Neuronal stem cell (in vitro differentiated cells): ENCODE results near the gene MLXIPL.

Experiments used
- DNase-seq: peaks from one replicate; pipeline ENCODE4 v3.0.0-alpha.2; 2013; ENCODE audit warnings: low spot score
- H2AFZ ChIP-seq: one replicate; pipeline ENCODE4 v1.6.1; 2013; ENCODE audit warnings: mild to moderate bottlenecking, low read length, inconsistent platforms
- H2AK5ac ChIP-seq: 2 replicates; pipeline ENCODE4 v1.6.1; 2013; ENCODE audit warnings: low read depth, mild to moderate bottlenecking, inconsistent platforms, low read length, moderate library complexity, mixed read lengths
- H2BK120ac ChIP-seq: 2 replicates; pipeline ENCODE4 v1.6.1; 2013; ENCODE audit warnings: low read depth, mild to moderate bottlenecking, inconsistent platforms, low read length, moderate library complexity, mixed read lengths
- H2BK12ac ChIP-seq: one replicate; pipeline ENCODE4 v1.6.1; 2013; ENCODE audit warnings: low read length, inconsistent platforms
- H2BK15ac ChIP-seq: 2 replicates; pipeline ENCODE4 v1.6.1; 2013; ENCODE audit warnings: mild to moderate bottlenecking, low read length, inconsistent platforms, mixed read lengths
- H2BK5ac ChIP-seq: one replicate; pipeline ENCODE4 v1.6.1; 2013; ENCODE audit warnings: inconsistent platforms, mild to moderate bottlenecking, low read length, moderate library complexity
- H3K14ac ChIP-seq: one replicate; pipeline ENCODE4 v1.6.1; 2013; ENCODE audit warnings: low read length, inconsistent platforms
- H3K18ac ChIP-seq: 2 replicates; pipeline ENCODE4 v1.6.1; 2013; ENCODE audit warnings: low read length, inconsistent platforms
- H3K23ac ChIP-seq: 2 replicates; pipeline ENCODE4 v1.6.1; 2013; ENCODE audit warnings: low read depth, mild to moderate bottlenecking, mixed read lengths, low read length, inconsistent platforms; ENCODE audit not compliant: poor library complexity
- H3K27ac ChIP-seq: replicated peaks from 3 replicates; pipeline ENCODE4 v1.5.1; 2013; ENCODE audit warnings: low read length, inconsistent platforms
- H3K27me3 ChIP-seq, 3 experiments: 2 replicates each; pipeline ENCODE4 v1.6.1; 2013; ENCODE audit warnings: low read length in 3 of 3, mild to moderate bottlenecking in 2 of 3, inconsistent platforms in 1 of 3, low read depth in 1 of 3, mixed read lengths in 1 of 3, moderate library complexity in 1 of 3; ENCODE audit not compliant: control insufficient read depth in 3 of 3, insufficient read depth in 3 of 3
- H3K36me3 ChIP-seq, 2 donors: replicated peaks in 1 of 2; 2 replicates each; pipeline ENCODE4 v1.6.1; 2013; ENCODE audit warnings: low read length in 2 of 2; ENCODE audit not compliant: control insufficient read depth in 2 of 2, insufficient read depth in 2 of 2
- H3K4ac ChIP-seq: 2 replicates; pipeline ENCODE4 v1.6.1; 2013; ENCODE audit warnings: inconsistent platforms, mild to moderate bottlenecking, low read length, moderate library complexity
- H3K4me1 ChIP-seq, 2 donors: 1 replicate in 1 of 2; 2 replicates in 1 of 2; pipeline ENCODE4 v1.6.1; 2013; ENCODE audit warnings: low read length in 2 of 2, low read depth in 1 of 2; ENCODE audit not compliant: control insufficient read depth in 2 of 2, insufficient read depth in 1 of 2
- H3K4me2 ChIP-seq: one replicate; pipeline ENCODE4 v1.6.1; 2013; ENCODE audit warnings: mild to moderate bottlenecking, low read length, inconsistent platforms; ENCODE audit not compliant: insufficient read depth, poor library complexity, severe bottlenecking
- H3K4me3 ChIP-seq, 2 donors: 2 replicates each; pipeline ENCODE4 v1.5.1; 2013; ENCODE audit warnings: low read length in 2 of 2, mild to moderate bottlenecking in 2 of 2, inconsistent platforms in 1 of 2, moderate library complexity in 1 of 2
- H3K79me1 ChIP-seq: one replicate; pipeline ENCODE4 v1.6.1; 2013; ENCODE audit warnings: low read depth, mild to moderate bottlenecking, inconsistent platforms, low read length, moderate library complexity
- H3K9ac ChIP-seq: one replicate; pipeline ENCODE4 v1.6.1; 2013; ENCODE audit warnings: mild to moderate bottlenecking, low read depth, low read length, inconsistent platforms; ENCODE audit not compliant: poor library complexity
- H3K9me3 ChIP-seq, 2 donors: replicated peaks in 1 of 2; 2 replicates each; pipeline versions ENCODE3 to v1.6.1; 2013; ENCODE audit warnings: low read length in 2 of 2, mild to moderate bottlenecking in 2 of 2, inconsistent platforms in 1 of 2, low read depth in 1 of 2, mixed read lengths in 1 of 2, moderate library complexity in 1 of 2; ENCODE audit not compliant: control insufficient read depth in 2 of 2, insufficient read depth in 1 of 2
- H4K8ac ChIP-seq: one replicate; pipeline ENCODE4 v1.6.1; 2013; ENCODE audit warnings: low read depth, mild to moderate bottlenecking, inconsistent platforms, low read length, moderate library complexity
- H4K91ac ChIP-seq: one replicate; pipeline ENCODE4 v1.6.1; 2013; ENCODE audit warnings: low read length, low read depth, mild to moderate bottlenecking, inconsistent platforms; ENCODE audit not compliant: poor library complexity
- WGBS, 2 donors: extraction: QIAGEN DNeasy Blood & Tissue Kit; methylation state at CpG; one replicate each; pipeline ENCODE4 v1.1.7; 2013; ENCODE audit warnings: missing lambda C conversion rate in 2 of 2, mixed read lengths in 1 of 2; ENCODE audit not compliant: insufficient read length in 2 of 2, insufficient replicate concordance in 1 of 2; ENCODE audit errors: extremely low coverage in 2 of 2; 5-methylcytosine and 5-hydroxymethylcytosine counted together

MLXIPL gene

GRCh38 chr7:73597978-73598782, 26.1 kb downstream of the MLXIPL start:
- no peak overlapping the region for H3K23ac ChIP-seq
- no peak overlapping the region for H3K27ac ChIP-seq
- peak overlapping the region; percentile 49 for H2AK5ac ChIP-seq
- peaks cover 5% of the 10 kb centered on the region for H3K79me1 ChIP-seq
- H3K4me2 ChIP-seq = no peak overlapping the region
- H2AFZ ChIP-seq = no peak overlapping the region
- H4K8ac ChIP-seq = no peak overlapping the region
- H3K14ac ChIP-seq = no peak overlapping the region
- no peaks in the 10 kb centered on the region for H3K36me3 ChIP-seq
- H4K91ac ChIP-seq = no peak overlapping the region
- H3K18ac ChIP-seq = no peak overlapping the region
- no peak overlapping the region for H3K9ac ChIP-seq
- peaks cover 0 to 36% (median 0%) of the 10 kb centered on the region in 3 experiments for H3K27me3 ChIP-seq
- 100% methylated on average over 1 of the region's 5 CpGs for WGBS, 2 donors
- DNase-seq = no peak
- H2BK120ac ChIP-seq = no peak overlapping the region
- H3K4me1 ChIP-seq = peaks cover 0 to 6% of the 10 kb centered on the region in 2 donors
- no peak overlapping the region for H2BK15ac ChIP-seq
- H3K4ac ChIP-seq = no peak overlapping the region
- H2BK12ac ChIP-seq = no peak overlapping the region
- H3K4me3 ChIP-seq = peak overlapping the region in 1 of 2 donors; percentile 50
- no peaks in the 10 kb centered on the region for H3K9me3 ChIP-seq
- no peak overlapping the region for H2BK5ac ChIP-seq

- peak overlapping the region; percentile 76 for H3K18ac ChIP-seq
- H2BK120ac ChIP-seq = no peak overlapping the region
- no peak overlapping the region for H3K9ac ChIP-seq
- H4K8ac ChIP-seq = no peak overlapping the region
- no peak overlapping the region for H3K27ac ChIP-seq
- H3K27me3 ChIP-seq = peaks cover 0 to 29% (median 0%) of the 10 kb centered on the region in 3 experiments
- H3K4ac ChIP-seq = peak overlapping the region; percentile 23
- peak overlapping the region; percentile 53 for H2BK5ac ChIP-seq
- no peak for DNase-seq
- no peaks in the 10 kb centered on the region for H3K36me3 ChIP-seq
- H3K79me1 ChIP-seq = peaks cover 5% of the 10 kb centered on the region
- H2AFZ ChIP-seq = no peak overlapping the region
- peak overlapping the region; percentile 18 for H3K4me2 ChIP-seq
- no peak overlapping the region for H3K4me3 ChIP-seq
- H2AK5ac ChIP-seq = peak overlapping the region; percentile 75
- no peak overlapping the region for H4K91ac ChIP-seq
- H2BK15ac ChIP-seq = peak overlapping the region; percentile 100
- no CpG with 5 or more reads among the region's 37 CpGs for WGBS, 2 donors
- no peaks in the 10 kb centered on the region for H3K9me3 ChIP-seq
- peak overlapping the region; percentile 21 for H3K14ac ChIP-seq
- peak overlapping the region; percentile 41 for H2BK12ac ChIP-seq
- no peak overlapping the region for H3K23ac ChIP-seq
- H3K4me1 ChIP-seq = peaks cover 0 to 5% of the 10 kb centered on the region in 2 donors
These were observed 27.9 kb downstream of the MLXIPL start for GRCh38 chr7:73596191-73597065.

GRCh38 chr7:73595358-73595757, 29.0 kb downstream of the MLXIPL start:
- H3K9ac ChIP-seq = no peak overlapping the region
- H3K27ac ChIP-seq = no peak overlapping the region
- no peak overlapping the region for H2AFZ ChIP-seq
- H3K23ac ChIP-seq = no peak overlapping the region
- H3K79me1 ChIP-seq = peaks cover 1% of the 10 kb centered on the region
- no peak overlapping the region for H3K14ac ChIP-seq
- no CpG with 5 or more reads among the region's 9 CpGs for WGBS, 2 donors
- no peak overlapping the region for H4K91ac ChIP-seq
- no peak overlapping the region for H2BK5ac ChIP-seq
- peaks cover 0 to 26% (median 0%) of the 10 kb centered on the region in 3 experiments for H3K27me3 ChIP-seq
- no peak for DNase-seq
- peaks cover 0 to 5% of the 10 kb centered on the region in 2 donors for H3K4me1 ChIP-seq
- no peak overlapping the region for H2BK120ac ChIP-seq
- no peak overlapping the region for H3K18ac ChIP-seq
- no peaks in the 10 kb centered on the region for H3K36me3 ChIP-seq
- no peak overlapping the region for H3K4me2 ChIP-seq
- no peak overlapping the region for H2BK12ac ChIP-seq
- H3K4ac ChIP-seq = no peak overlapping the region
- no peaks in the 10 kb centered on the region for H3K9me3 ChIP-seq
- peak overlapping the region; percentile 63 for H2AK5ac ChIP-seq
- H3K4me3 ChIP-seq = no peak overlapping the region
- H2BK15ac ChIP-seq = no peak overlapping the region
- H4K8ac ChIP-seq = no peak overlapping the region
